Stomach (tissue), 4 donors: Measurements from ENCODE around the gene MARCHF2.

Experiments used
- POLR2AphosphoS5 ChIP-seq, 3 donors: sonication (generic); formaldehyde crosslinking; IDR thresholded peaks; one replicate each; pipeline ENCODE4 v1.6.1; 2016; ENCODE audit warnings: antibody characterized with exemption in 3 of 3
- TF ChIP-seq, protein P1 (sequence below), 7 experiments: fragments of 450-650 bp in 4 of 7; fragments of 200-600 bp in 3 of 7; sonication (generic) in 3 of 7; IDR thresholded peaks; one replicate each; pipeline ENCODE4 v1.5.1; 2016 to 2019; ENCODE audit warnings: antibody characterized with exemption in 7 of 7, control low read depth in 2 of 7, mild to moderate bottlenecking in 1 of 7

DNA sequence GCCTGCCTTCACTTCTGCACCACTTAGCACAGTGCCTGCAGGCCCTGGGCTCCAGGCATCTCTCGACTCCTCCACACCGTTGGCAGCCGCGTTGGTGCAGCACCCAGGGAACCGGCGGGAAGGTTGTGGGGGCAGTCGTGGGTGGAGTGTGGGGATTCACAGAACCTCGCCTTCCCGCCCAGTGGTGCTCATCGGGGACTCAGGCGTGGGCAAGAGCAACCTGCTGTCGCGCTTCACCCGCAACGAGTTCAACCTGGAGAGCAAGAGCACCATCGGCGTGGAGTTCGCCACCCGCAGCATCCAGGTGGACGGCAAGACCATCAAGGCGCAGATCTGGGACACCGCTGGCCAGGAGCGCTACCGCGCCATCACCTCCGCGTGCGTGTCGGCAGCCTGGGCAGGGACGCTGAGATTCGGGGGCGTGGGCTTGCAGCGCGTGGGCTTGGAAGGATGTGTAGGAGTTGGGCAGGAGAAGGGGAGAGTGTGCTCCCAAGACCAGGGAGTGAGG, 13.4 kb upstream of the MARCHF2 start:
- TF ChIP-seq, protein P1, sequence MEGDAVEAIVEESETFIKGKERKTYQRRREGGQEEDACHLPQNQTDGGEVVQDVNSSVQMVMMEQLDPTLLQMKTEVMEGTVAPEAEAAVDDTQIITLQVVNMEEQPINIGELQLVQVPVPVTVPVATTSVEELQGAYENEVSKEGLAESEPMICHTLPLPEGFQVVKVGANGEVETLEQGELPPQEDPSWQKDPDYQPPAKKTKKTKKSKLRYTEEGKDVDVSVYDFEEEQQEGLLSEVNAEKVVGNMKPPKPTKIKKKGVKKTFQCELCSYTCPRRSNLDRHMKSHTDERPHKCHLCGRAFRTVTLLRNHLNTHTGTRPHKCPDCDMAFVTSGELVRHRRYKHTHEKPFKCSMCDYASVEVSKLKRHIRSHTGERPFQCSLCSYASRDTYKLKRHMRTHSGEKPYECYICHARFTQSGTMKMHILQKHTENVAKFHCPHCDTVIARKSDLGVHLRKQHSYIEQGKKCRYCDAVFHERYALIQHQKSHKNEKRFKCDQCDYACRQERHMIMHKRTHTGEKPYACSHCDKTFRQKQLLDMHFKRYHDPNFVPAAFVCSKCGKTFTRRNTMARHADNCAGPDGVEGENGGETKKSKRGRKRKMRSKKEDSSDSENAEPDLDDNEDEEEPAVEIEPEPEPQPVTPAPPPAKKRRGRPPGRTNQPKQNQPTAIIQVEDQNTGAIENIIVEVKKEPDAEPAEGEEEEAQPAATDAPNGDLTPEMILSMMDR (IDR thresholded peaks at IDR 0.05) = no peak
- TF ChIP-seq POLR2AphosphoS5 (IDR thresholded peaks at IDR 0.05) = no peak
